Cerebellar nuclear complex (tissue), 1 donor: ENCODE data around the gene EPN3.

ENCODE experiments used
- DNase-seq, 2 experiments: peaks; one replicate each; lab custom pipeline; 2025; lab: John Stamatoyannopoulos, UW

The EPN3 gene

GRCh38 chr17:50570032-50570431 lies 37.5 kb downstream of the EPN3 start:
- DNase-seq, result no peak

GRCh38 chr17:50570528-50570927 lies 38.0 kb downstream of the EPN3 start:
- DNase-seq, result no peak

GRCh38 chr17:50571681-50572080 lies 39.1 kb downstream of the EPN3 start:
- DNase-seq, result no peak

GRCh38 chr17:50572541-50572940 lies 40.0 kb downstream of the EPN3 start:
- DNase-seq, result no peak

- no peak for DNase-seq
Observed at GRCh38 chr17:50573866-50574611, 41.5 kb downstream of the EPN3 start.

GRCh38 chr17:50575581-50576210 lies 43.2 kb downstream of the EPN3 start:
- DNase-seq, result no peak

- no peak for DNase-seq
Observed at GRCh38 chr17:50576864-50577263, 44.3 kb downstream of the EPN3 start.

- no peak for DNase-seq
Observed at GRCh38 chr17:50577451-50577954, 45.0 kb downstream of the EPN3 start.

GRCh38 chr17:50578173-50578572 lies 45.6 kb downstream of the EPN3 start:
- no peak for DNase-seq

GRCh38 chr17:50579399-50579798 lies 46.9 kb downstream of the EPN3 start:
- DNase-seq, result no peak

GRCh38 chr17:50580646-50581045 lies 48.1 kb downstream of the EPN3 start:
- DNase-seq, result no peak

- no peak for DNase-seq
Observed at GRCh38 chr17:50581316-50581715, 48.8 kb downstream of the EPN3 start.

- DNase-seq, result no peak
Observed at GRCh38 chr17:50582741-50583140, 50.2 kb downstream of the EPN3 start.

GRCh38 chr17:50583641-50584040 lies 51.1 kb downstream of the EPN3 start:
- no peak for DNase-seq

- DNase-seq, result no peak
Observed at GRCh38 chr17:50584116-50584515, 51.6 kb downstream of the EPN3 start.

- DNase-seq, result no peak
Observed at GRCh38 chr17:50584749-50585148, 52.2 kb downstream of the EPN3 start.

GRCh38 chr17:50585346-50585745 lies 52.8 kb downstream of the EPN3 start:
- DNase-seq, result no peak

- no peak for DNase-seq
Observed at GRCh38 chr17:50585891-50586290, 53.4 kb downstream of the EPN3 start.

GRCh38 chr17:50586421-50587247 lies 54.1 kb downstream of the EPN3 start:
- no peak for DNase-seq

GRCh38 chr17:50587571-50587970 lies 55.0 kb downstream of the EPN3 start:
- no peak for DNase-seq

GRCh38 chr17:50588391-50589049 lies 56.0 kb downstream of the EPN3 start:
- DNase-seq, result no peak

- DNase-seq, result no peak
Observed at GRCh38 chr17:50589095-50589705, 56.7 kb downstream of the EPN3 start.
